ENCODE data around the gene DGKE.

DGKE gene

GRCh38 chr17:56833809-56834379 lies at the start of gene DGKE, which contains the start of gene C17orf67:
Gene DGKE, plus strand, starts transcription at chr17:56834151. Its CDS starts 645 bp downstream, at chr17:56834796.
Gene C17orf67, minus strand, starts transcription at chr17:56833920. Its CDS starts 18,110 bp downstream, at chr17:56815810.
- DNase-seq, result peak; percentile 99

- no peak for DNase-seq
These were observed 48.5 kb upstream of the DGKE start for GRCh38 chr17:56785405-56785804.

- DNase-seq, result no peak
These were observed 47.8 kb upstream of the DGKE start for GRCh38 chr17:56785997-56786680.

GRCh38 chr17:56786989-56787482 lies 46.9 kb upstream of the DGKE start:
- DNase-seq, result peak; percentile 61

GRCh38 chr17:56792267-56792666 lies 41.7 kb upstream of the DGKE start:
- DNase-seq, result no peak

GRCh38 chr17:56793531-56793930 lies 40.4 kb upstream of the DGKE start:
- DNase-seq, result no peak

- no peak for DNase-seq
These were observed 40.0 kb upstream of the DGKE start for GRCh38 chr17:56793957-56794356.

- DNase-seq, result no peak
These were observed 38.6 kb upstream of the DGKE start for GRCh38 chr17:56795221-56795865.

- DNase-seq, result no peak
These were observed 37.4 kb upstream of the DGKE start for GRCh38 chr17:56796536-56796935.

GRCh38 chr17:56798916-56799315 lies 35.0 kb upstream of the DGKE start:
- no peak for DNase-seq

GRCh38 chr17:56801459-56802178 lies 32.3 kb upstream of the DGKE start:
- no peak for DNase-seq

- DNase-seq, result no peak
These were observed 30.9 kb upstream of the DGKE start for GRCh38 chr17:56803071-56803470.

- no peak for DNase-seq
These were observed 29.5 kb upstream of the DGKE start for GRCh38 chr17:56804454-56804853.

GRCh38 chr17:56806949-56807348 lies 27.0 kb upstream of the DGKE start:
- DNase-seq, result no peak

- peak; percentile 8 for DNase-seq
These were observed 26.2 kb upstream of the DGKE start for GRCh38 chr17:56807723-56808122.

GRCh38 chr17:56808503-56808902 lies 25.4 kb upstream of the DGKE start:
- peak; percentile 18 for DNase-seq

- DNase-seq, result peak; percentile 30
These were observed 24.7 kb upstream of the DGKE start for GRCh38 chr17:56809106-56809819.

GRCh38 chr17:56809820-56810179 lies 24.2 kb upstream of the DGKE start:
- DNase-seq, result no peak

- peak; percentile 28 for DNase-seq
These were observed 23.6 kb upstream of the DGKE start for GRCh38 chr17:56810343-56810742.

- DNase-seq, result peak; percentile 40
These were observed 22.8 kb upstream of the DGKE start for GRCh38 chr17:56810891-56811775.

GRCh38 chr17:56812901-56813388 lies 21.0 kb upstream of the DGKE start:
- DNase-seq, result no peak
